NCI-H1436 (cell line): Measurements from ENCODE around the gene NRF1.

Experiments
- DNase-seq: peaks from one replicate; lab custom pipeline; 2025; lab: John Stamatoyannopoulos, UW

Gene NRF1

DNA sequence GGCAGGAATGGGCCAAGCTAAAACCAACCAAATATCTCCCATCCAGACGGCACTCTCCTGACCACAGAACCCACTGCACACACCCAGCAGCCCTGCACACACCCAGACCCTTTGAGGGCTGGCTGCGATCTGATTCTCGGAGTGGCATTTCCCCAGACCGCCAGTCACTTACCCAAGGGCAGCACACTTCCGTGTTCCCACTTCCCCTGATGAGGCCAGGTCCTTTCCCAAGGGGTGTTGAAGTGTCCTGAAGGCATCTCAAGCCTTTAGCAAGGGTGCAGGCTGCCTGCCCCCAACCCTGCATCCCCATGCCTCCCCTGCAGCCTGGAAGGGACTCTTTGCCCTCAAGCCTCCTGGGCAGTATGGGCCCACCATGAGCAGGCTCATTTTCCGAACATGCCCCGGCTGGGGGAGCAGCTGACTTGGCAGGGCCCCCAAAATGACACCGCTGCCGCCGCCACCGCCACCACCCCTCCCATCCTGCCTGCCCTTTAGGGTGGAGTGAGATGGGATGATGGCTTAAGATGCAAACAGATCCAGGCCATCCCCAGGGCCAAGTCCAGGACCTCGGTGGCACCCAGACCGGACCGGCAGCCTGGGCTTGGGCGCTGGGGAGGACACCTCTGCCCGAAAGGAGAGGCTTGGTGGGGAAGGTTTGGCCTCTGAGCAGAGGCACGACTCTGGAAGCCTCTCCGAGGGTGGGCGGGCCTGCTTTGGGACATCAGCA is 159.8 kb downstream of the NRF1 start:
- no peak for DNase-seq

DNA sequence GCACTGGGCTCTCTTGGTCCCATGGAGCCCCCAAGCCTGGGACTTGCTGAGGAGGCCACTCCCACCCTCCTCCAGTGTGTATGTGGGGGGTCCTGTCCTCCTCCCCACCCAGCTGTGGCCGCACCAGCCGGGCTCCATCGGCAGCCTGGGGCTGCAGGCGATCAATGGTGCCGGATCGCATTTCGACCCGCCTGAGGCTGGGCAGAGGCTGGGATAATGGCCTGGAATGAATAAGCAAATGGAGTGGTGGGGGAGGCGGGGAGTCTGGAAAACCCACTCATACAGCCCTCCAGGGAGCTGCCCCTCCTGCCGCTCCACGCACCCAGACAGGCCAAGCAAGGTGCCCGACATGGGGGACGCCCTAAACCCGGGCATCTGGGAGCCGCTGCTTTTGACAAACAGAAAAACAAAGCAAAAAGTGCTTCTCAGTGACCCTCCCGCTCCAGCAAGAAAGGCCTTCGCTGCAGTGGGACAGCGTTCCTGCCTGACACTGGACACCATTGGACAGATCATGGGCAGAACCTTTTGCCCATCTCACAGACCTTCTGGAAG is 160.5 kb downstream of the NRF1 start:
- DNase-seq, result no peak

DNA sequence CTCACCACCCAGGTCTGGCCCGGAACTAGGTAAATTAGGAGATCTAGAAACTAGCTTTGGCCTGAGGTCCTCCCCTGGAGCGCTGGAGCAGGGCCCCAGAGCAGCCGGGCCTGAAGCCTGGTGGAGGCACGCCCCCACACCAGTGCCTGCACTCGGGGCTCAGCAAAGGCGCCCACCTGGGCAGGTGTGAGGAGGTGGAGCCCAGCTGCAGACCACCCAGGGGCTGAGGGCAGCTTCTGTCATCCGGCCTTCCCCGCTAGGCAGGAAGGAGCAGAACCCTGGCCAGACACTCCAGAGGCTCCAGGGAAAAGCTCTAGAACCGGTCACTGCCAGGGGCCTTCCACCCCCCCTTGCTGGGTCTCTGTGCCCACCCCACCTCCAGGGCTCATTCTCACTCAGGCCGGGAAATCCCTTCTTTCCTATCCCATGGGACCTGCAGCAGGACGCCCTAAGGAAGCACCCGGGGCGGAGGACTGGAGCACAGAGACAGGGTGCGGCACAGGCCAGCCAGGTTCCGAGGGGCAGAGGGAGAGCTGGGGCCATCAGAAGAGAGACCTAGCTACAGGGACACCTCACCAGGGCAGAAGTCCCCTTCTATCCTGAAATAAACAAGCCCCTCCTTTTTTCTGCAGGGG is 161.2 kb downstream of the NRF1 start:
- DNase-seq, result no peak

DNA sequence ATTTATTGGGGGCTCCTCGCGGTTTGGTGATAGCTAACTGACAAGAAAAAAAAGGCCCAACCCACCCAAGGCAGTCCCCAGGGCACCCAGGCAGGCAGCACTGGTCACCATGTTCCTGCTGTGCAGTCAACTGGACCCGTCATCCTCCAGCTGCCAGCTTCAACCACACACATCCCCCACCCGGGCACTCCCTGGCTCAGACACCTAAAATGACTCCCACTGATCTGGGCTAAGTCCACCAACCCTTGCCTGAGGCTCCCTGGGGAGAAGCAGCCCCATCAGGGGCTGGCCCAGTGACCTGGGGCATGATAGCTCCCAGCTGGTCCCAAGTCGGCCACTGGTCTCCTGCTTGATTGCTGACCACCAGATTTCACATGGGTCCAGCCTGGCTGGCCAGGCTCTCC is 161.8 kb downstream of the NRF1 start:
- DNase-seq, result no peak

DNA sequence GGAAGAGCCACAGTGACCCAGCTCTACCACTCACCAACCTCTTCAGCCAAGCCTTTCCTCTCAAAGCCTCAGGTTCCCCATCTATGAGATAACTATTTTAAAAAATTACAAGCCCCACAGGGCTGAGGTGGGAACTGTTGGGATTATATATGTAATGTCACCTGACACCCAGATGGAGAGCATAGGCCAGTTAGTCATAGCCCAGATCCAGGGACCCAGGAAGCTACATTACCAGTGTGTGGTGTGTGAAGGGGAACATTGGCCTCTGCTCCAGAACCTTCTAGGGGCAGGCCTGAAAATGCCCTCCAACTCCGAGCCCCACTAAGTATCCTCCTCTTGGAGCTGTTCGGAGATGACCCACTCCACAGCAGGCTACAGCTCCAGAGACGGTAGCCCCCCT is 162.4 kb downstream of the NRF1 start:
- DNase-seq, result no peak

DNA sequence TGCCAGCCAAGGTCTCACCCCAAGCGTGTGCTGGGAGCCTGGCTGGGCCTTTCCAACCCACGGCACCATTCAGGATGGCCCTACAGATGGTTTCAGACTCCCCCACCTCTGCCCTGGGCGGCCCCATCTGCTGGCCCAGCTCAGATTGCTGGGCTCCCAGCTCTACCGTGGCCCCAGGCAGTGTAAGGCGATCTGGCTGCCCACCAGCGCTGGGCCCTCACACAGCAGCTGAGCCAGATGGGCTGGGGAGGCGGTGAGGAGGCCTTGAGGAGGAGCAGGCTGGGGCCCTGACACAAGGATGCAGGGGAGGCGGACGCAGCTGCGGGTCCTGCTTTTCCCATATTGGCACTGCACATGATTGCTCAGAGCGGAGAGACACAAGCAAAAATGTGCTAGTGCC is 162.8 kb downstream of the NRF1 start:
- no peak for DNase-seq

DNA sequence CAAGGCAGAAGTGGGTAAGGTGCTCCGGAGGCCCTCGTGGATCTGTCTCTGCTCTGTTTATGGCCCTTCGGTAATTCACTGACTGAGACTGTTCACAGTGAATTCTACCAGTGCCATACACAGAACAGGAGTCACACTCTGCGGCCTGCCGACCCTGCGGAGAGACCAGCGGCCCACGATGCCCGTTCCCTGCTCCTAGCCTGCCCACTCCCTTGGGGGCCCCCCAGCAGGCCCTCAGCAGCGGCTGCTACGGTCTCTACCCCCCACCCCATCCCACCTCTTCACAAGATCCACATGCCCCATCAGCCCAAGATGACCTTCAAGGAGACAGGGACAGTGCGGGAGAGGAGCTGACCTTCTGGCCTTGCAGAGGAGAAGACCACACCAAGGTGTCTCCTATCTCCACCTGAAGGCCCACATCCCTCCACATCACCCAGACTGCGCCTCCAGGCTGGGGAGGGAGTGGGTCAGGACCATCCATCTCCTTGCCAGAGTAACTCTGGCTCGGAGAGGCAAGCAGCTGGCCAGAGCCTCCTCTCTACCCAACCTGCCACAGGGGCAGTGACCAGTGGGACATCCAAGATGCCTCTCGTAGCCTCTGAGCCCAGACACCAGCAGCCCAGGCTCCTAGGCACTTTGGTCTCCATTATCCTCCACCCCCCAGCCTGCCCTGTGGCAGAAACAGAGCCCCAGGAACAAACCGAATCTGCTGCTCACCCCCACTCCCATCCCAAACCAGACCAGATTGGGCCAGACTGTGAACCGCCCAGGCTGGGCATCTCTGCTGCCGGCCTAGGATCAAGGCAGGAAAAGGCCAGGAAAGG is 163.6 kb downstream of the NRF1 start:
- DNase-seq, result no peak

DNA sequence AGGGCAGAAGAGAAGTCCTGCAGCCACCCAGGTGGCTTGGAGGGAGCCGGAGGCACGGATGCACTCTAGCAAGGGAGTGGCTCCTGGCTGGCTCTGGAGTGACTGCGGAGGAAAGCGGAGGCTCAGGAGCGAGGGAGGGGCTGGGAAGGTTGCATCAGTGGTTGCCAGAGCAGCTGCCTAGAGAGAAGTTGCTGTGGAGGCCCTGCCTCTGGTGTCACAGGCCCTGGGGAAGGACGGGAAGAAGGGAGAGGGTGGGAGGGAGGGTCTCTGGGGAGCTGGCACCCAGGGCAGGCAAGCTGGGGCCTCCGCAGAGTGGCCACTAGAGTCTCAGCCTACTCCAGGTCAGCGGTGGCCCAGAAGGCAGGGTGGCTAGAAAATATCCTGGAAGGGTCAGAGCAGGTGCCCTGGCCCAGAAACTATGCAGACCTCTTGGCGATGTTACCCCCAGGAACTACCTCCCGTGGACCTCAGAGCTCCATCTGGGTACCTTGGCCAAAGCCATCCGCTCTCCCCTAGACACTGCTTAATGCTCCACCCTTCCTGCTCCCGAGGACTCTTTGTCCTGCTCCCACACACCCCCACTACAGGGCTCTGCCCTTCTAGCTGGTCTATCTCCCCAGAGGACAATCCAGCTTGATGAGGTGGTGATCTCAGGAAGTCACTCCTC is 164.3 kb downstream of the NRF1 start:
- DNase-seq, result no peak

DNA sequence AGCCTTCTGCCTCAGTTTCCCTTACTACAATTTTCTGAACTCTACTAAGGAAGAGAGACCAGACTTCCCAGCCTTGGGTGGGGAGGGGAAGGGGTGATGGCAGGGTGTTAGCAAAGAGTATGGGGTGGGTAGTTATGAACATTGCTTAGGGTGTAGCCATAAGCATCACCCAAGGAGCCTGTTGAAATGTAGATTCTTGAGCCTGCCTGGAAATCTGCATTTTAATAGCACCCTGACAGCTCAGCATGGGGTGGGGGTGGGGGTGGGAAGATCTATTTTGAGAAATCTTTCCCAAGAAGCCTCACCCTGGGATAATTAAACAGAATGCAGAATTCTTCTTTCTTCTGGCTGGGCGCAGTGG is 164.8 kb downstream of the NRF1 start:
- DNase-seq, result no peak

DNA sequence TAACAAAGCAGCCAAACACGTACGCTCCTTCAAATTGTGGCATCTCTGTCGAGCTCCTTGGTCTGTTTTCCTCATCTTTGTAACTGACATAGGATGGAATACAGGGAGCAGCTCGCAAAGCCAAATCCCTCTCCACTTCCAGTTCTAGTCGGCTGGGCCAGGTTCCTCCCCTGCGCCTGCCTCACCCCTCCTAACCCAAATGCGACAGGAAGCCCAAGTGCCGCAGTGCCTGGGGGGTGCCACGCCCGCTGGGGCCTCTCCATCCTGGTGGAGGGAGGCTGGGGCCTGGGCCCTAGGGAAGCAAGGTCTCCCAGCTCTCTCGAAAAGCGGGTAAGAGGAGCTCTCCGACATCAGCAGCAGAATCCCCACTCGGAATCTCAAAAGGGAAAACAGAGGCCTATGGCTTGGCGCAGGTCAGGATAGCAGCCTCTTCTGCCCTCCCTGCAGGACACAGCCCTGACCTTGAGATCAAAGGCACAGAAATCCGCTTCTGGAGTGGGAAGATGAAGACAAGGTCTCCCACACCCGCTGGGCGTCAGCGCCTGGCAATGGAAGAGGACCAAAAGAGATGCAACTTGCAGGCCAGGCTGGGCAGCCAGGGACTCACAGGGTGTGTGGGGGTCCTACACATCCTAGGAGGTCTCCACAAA is 165.8 kb downstream of the NRF1 start:
- DNase-seq, result no peak

DNA sequence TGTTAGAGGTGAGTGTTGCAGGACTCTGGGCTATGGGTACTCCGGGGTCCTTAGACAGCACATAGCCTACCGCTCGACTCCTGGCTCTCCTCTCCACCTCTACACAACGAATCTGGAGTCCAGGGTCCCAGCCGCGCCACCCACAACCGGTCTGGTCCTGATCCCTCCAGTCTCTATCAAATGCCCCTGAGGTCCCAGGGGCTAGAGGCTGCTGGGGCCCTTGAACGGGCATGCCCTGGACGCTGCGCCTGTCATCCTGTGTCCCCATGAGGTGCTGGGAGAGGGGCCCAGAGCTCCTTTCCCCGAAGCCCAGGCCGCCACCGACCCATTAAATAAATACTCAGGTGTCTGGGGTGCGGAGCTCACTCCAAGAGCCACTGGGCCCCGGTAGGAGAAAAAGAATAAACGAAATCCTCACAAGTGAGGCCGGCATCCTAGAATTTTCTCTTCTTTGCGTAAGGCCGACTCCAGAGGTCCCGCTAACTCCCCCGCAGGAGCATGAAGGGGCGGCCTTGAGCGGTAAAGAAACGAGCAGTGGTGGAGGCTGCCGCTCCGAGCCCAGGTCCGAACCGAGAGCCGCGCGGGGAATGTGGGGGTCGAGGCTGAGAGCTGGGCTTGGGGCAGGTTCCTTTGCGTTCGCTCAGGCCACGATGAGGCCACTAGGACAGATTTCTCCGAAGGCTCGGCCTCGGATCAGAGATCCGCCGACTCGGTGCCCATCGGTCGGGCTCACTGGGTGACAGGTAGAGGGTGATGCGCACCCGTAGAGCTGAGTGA is 166.7 kb downstream of the NRF1 start:
- no peak for DNase-seq

DNA sequence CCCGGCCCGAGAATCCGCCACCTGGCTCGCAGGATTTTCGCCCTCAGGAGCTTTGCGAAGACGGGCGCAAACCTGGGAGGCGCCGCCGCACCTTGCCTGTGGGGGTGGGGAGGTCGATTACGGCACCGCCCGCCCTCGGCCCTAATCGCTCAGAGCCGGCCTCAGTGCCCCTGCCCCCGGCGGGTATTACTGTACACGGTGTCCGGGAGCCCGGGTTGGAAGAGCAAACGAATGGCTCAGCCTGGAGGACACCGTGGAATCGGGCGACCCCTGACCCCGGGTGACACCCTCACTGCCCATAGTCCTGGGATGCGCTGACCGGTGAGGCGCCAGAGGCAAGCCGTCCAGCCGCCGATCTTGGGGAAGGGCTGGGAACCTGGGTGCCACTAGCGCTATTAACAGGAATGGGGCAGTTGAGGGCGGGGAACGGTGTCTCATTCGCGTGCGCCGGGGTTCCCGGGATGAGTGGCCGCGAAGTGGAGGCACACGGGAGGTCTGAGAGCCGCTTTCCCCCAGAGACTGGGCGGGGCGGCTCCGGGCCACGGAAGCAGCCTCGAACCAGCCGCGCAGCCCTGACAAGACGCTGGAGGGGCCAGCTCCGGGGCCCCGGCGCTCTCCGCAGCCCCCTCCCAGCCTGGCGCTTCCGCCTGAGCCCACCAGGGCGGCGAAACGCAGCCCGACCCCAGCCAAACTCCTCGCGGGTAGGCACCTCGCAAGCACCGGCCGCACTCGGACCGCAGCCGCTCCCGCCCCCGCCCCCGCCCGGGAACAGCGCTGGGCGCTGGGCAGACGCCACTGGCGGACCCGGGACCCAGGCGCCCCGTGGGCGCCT is 167.5 kb downstream of the NRF1 start:
- DNase-seq, result no peak

DNA sequence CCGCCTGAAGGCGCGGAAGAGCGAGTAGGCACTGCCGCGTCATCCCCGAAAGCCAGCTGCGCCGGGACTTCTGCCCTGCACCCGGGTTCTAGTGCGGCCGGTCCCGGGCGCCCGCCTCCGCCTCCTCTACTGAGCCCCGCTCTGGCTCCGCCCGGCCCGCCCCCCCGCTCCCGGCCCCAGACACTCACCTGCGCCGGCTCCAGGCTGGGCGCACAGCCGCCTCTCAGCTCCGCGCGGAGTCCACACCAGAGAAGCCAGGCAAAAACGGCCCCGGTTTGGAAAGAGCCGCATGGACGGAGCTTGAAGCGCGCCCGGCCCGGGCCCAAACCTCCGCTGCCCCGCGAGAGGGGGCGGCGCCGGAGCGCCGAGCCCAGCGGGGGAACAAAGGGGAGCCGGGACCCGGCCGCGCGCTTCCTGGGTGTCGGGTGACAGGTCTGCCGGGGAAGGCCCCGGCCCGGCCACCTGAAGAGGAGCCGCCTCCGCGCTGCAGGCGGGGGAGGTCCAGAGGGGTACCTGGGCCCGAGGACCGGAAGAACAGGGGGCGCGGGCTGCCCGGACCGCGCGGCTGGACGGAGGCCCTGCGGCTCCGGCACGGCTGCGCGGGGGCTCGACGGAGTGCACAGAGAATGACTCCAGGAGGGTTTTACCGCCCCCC is 168.2 kb downstream of the NRF1 start:
- DNase-seq, result peak; percentile 79

DNA sequence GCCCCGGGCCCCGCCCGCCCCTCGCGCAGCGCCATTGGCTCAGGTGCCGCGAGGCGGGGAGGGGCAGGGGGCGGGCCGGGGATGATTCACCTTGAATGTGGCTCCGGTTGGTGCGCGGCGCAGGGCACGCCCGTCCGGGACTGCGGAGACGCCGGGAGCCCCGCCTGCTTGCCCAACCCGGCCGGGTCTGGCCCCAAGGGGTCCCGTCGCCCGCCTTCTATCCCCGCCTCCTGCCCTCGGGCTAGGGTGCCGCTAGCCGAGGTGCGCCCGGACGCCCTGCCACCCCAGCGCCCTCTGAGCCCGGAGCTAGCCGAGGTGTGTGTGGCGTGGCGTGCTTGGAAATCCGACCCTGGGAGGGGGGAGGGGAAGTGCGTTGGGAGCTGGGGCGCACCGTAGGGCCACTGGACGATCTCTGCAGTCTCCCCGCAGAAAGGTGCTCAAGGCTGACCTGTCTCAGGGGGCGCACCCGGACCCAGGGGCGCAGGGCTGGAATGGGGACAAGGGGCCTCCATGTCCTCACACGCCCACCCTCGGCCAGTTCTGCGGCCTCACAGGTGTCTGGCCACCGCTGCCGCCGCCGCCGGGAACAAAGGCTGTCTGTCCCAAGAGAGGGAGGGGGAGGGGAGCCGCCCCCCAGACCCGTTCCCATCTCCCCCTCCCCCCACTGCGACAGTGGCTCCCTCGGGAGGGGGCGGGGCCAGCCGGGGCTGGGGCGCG is 168.9 kb downstream of the NRF1 start:
- DNase-seq, result peak; percentile 88

DNA sequence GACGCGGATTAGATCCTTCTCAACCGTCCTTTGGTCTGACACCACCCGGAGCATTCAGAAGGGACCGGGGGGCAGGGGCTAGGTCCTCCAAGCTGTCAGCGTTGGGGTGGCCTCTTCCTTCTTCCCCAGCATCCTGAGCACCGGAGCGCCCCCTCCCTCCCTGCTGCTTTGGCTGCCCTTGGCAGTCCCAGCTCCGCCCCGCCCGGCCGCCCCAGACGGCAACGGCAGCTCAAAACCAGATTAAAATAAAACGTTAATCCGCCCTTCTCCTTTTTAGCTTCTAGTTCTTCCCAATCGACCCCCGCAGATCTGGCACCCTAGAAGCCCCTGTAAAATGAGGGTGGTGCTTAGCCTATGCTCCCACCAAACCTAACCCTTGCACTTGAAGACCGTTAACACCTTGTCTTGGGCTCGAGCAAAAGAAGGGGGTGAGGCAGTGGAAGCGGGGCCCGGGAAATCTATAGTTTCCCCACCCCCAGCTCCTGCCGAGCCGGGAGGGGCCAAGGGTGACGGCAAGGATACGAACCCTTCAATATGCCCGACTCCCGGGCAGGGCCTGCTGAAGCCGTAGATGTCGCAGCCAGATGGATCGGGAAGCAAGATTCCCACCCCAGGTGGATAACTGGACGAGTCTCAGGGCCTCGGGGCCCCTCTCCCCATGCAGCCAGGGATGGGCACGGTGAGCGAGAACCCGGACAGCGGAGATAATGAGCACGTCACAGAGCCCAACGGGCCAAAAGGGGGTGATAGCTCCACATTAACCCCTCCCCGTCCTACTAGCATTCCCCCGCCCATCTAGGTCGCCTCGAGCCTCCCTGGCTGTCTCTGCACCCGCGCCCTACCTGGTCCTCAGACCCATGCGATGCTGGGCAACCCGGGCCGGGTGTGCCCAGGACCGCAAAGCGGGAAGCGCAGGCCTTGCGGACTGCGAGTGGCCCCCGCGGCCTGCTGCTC is 169.7 kb downstream of the NRF1 start:
- peak; percentile 21 for DNase-seq

DNA sequence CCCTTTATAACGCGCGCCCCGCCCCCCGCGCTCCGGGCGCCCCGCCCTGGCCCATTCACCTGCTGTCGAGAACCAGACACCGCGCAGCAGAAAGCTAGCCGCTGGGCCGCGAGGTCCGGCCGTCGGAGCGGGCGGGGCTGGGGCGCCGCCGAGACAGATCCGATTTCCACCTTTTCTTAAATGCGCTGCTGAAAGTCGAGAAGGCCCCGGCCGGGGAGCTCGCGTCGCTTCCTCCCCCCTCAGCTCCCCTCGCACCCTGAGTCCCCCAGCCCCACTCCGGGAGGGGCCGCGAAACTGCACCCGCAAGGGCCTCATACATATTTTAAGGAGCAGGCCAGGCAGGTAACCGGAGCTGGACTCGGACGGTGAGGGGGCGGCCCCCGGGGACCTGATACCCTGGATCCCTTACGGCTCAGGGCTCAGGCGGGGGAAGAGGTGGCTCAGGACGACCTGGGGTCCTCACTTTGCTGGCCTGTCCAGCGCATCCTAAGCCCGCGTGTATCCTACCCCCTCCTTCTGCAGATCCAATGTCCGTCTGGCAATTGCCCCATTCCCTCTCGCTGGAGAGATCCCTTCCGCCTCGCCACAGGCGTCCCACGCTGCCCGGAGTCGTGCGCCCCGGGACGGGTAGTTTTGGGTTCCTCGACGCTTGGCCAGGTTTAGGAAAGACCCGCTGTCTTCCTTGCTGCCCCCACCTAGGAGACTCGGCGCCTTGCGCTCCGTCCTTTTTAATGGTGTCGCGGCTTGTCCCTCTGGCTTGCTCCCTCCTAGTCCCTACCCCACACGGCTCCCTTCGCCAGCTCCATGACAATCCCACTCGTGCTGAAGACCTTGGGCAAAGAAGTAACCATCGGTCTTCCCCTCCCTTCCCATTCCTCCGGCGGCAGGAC is 170.7 kb downstream of the NRF1 start:
- no peak for DNase-seq
